OCI-LY7 (cell line): ENCODE measurements around the gene BAHCC1. TPM values are rescaled to one million over a fixed set of nuclear protein-coding genes. Genes with fewer than 3 reads are reported as not detected.
A peak's percentile ranks its signal among the peaks of the same experiment; 100 is the strongest.

Experiments used
- BruUV-seq: library from RNA; stranded (reverse); fragments of 400-500 nt; replicated peaks from 2 replicates; lab custom pipeline; 2021; lab: Mats Ljungman, UMichigan
- CTCF ChIA-PET: fragments of 300-600 bp; sonication (Branson Sonifier 250); formaldehyde crosslinking; loops from one replicate; lab custom pipeline; 2022; ENCODE audit warnings: antibody characterized with exemption; ENCODE audit not compliant: unreplicated experiment; lab: Charles Lee
- POLR2A ChIA-PET: fragments of 300-600 bp; sonication (Branson Sonifier 250); formaldehyde crosslinking; loops from one replicate; lab custom pipeline; 2022; ENCODE audit warnings: antibody characterized with exemption; lab: Charles Lee
- DNase-seq: peaks from one replicate; pipeline ENCODE4 v3.0.0-alpha.2; 2015; ENCODE audit warnings: low spot score
- H2AFZ ChIP-seq: fragments of 200-600 bp; sonication (generic), shearing (Covaris generic); 2 replicates; pipeline ENCODE4 v1.6.1; 2014; ENCODE audit warnings: mild to moderate bottlenecking, antibody characterized with exemption, low read length, moderate library complexity
- H3K27ac ChIP-seq: fragments of 200-600 bp; sonication (generic); 2 replicates; pipeline ENCODE4 v1.5.1; 2014; ENCODE audit warnings: mixed run types, low read depth, mild to moderate bottlenecking, moderate library complexity, low read length, inconsistent platforms; ENCODE audit not compliant: poor library complexity, severe bottlenecking
- H3K36me3 ChIP-seq: fragments of 200-600 bp; sonication (generic); 2 replicates; pipeline ENCODE4 v1.6.1; 2014; ENCODE audit warnings: mild to moderate bottlenecking, antibody characterized with exemption, low read length, moderate library complexity, mixed read lengths; ENCODE audit not compliant: insufficient read depth
- H3K4me1 ChIP-seq: fragments of 200-600 bp; sonication (generic); 2 replicates; pipeline ENCODE4 v1.5.1; 2014; ENCODE audit warnings: mild to moderate bottlenecking, low read length; ENCODE audit not compliant: insufficient read depth, poor library complexity, severe bottlenecking
- H3K4me2 ChIP-seq: fragments of 200-600 bp; sonication (generic); 2 replicates; pipeline ENCODE4 v1.6.1; 2014; ENCODE audit warnings: mild to moderate bottlenecking, low read length
- H3K4me3 ChIP-seq: fragments of 200-600 bp; sonication (generic); 2 replicates; pipeline ENCODE4 v1.5.1; 2014; ENCODE audit warnings: mild to moderate bottlenecking, low read depth, low read length; ENCODE audit not compliant: poor library complexity, severe bottlenecking
- H3K79me2 ChIP-seq: fragments of 200-600 bp; sonication (generic); 2 replicates; pipeline ENCODE4 v1.6.1; 2016; ENCODE audit warnings: low read depth, mild to moderate bottlenecking, low read length, moderate library complexity, mixed read lengths; ENCODE audit not compliant: insufficient read depth
- H3K9me2 ChIP-seq: fragments of 200-600 bp; sonication (generic); 2 replicates; pipeline ENCODE4 v1.6.1; 2016; ENCODE audit warnings: mild to moderate bottlenecking, low read length, mixed read lengths; ENCODE audit not compliant: insufficient read depth
- H3K9me3 ChIP-seq: fragments of 200-600 bp; sonication (generic); 2 replicates; pipeline ENCODE4 v1.6.1; 2014; ENCODE audit warnings: mild to moderate bottlenecking, mixed run types, low read length, mixed read lengths
- H4K20me1 ChIP-seq: fragments of 200-600 bp; sonication (generic); 2 replicates; pipeline ENCODE4 v1.6.1; 2014; ENCODE audit warnings: mild to moderate bottlenecking, antibody characterized with exemption, low read length, moderate library complexity, mixed read lengths; ENCODE audit not compliant: insufficient read depth
- CTCF ChIP-seq: fragments of 200-600 bp; sonication (generic); conservative IDR thresholded peaks from 2 replicates; pipeline ENCODE4 v1.5.1; 2014; ENCODE audit warnings: mild to moderate bottlenecking, antibody characterized with exemption, low read length, moderate library complexity, mixed read lengths
- EZH2phosphoT487 ChIP-seq: fragments of 200-600 bp; sonication (generic); IDR thresholded peaks from 2 replicates; pipeline ENCODE4 v1.6.1; 2018; ENCODE audit warnings: low read depth, borderline replicate concordance, mild to moderate bottlenecking, mixed run types, antibody characterized with exemption, low read length, moderate library complexity, mixed read lengths
- intact Hi-C: fragments of 100-400 bp; cut with micrococcal nuclease; formaldehyde crosslinking; loops from one replicate; pipeline ENCODE4 v1.10.0; 2022; ENCODE audit not compliant: unreplicated experiment
- total RNA-seq, 2 experiments: library from RNA; depleted of rRNA in 1 of 2; stranded (reverse); fragments of >200 nt in 1 of 2; shearing (Covaris generic) in 1 of 2; gene quantifications; 2 replicates each; pipeline ENCODE4 v1.2.3, GENCODE V29; 2014 to 2022

Gene BAHCC1
- total RNA-seq, 2 experiments from 2014 or later, result 5.2 to 5.5 TPM

DNA sequence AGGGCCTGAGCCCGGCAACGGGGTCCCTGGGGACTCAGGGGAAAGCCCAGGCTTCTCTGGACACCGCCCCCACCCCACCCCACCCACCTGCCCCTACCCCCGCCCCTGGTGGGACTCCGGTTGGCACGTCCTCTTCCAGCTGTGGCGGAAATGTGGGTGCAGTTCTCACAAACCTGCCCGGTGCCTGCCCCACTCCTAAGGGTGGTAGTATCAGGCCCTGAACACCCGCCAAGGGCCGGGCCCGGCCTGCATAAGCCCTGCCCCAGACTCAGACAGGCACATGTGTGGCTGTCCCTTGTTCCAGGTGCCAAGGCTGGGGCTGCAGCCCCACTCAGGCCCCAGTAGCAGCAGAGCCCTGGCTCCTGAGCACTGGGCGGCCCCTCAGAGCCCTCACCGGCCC, 59.2 kb downstream of the BAHCC1 start:
- Histone ChIP-seq H3K79me2 (no peaks in the 10 kb centered on the region), H3K4me2 (peak overlapping the region; percentile 60; the same call in 1 of the 2 replicates), H3K36me3 (no peaks in the 10 kb centered on the region), H3K4me1 (peaks cover 38% of the 10 kb centered on the region), H3K4me3 (no peak overlapping the region), H3K9me3 (no peaks in the 10 kb centered on the region), H3K27ac (no peak overlapping the region), H3K9me2 (no peaks in the 10 kb centered on the region), H2AFZ (no peak overlapping the region), H4K20me1 (no peaks in the 10 kb centered on the region)
- intact Hi-C loops, result no loop called here
- ChIA-PET POLR2A (no interaction called here), CTCF (interaction anchor here (0.6 kb wide), 1 partner anchor 104 kb away, joined by 3 read pairs; no protein-coding TSS in a partner anchor)
- no peak for TF ChIP-seq EZH2phosphoT487
- TF ChIP-seq CTCF, result no peak
- BruUV-seq, result no TSS peak
- peak; percentile 50 for DNase-seq

GRCh38 chr17:81455387-81455786, 60.1 kb downstream of the BAHCC1 start:
- ChIA-PET CTCF (no interaction called here), POLR2A (no interaction called here)
- intact Hi-C loops, result no loop called here
- TF ChIP-seq EZH2phosphoT487 (no peak), CTCF (no peak)
- Histone ChIP-seq H3K9me3 (no peaks in the 10 kb centered on the region), H3K27ac (no peak overlapping the region), H3K9me2 (no peaks in the 10 kb centered on the region), H3K36me3 (no peaks in the 10 kb centered on the region), H4K20me1 (no peaks in the 10 kb centered on the region), H3K4me2 (no peak overlapping the region), H3K4me1 (peaks cover 38% of the 10 kb centered on the region), H3K4me3 (no peak overlapping the region), H2AFZ (no peak overlapping the region), H3K79me2 (no peaks in the 10 kb centered on the region)
- BruUV-seq, result no TSS peak
- DNase-seq, result no peak

GRCh38 chr17:81456091-81456490, 60.8 kb downstream of the BAHCC1 start:
- no peak overlapping the region for H3K4me3 ChIP-seq
- POLR2A ChIA-PET, result no interaction called here
- no peaks in the 10 kb centered on the region for H4K20me1 ChIP-seq
- no peak overlapping the region for H2AFZ ChIP-seq
- H3K27ac ChIP-seq, result no peak overlapping the region
- BruUV-seq, result no TSS peak
- TF ChIP-seq CTCF, result no peak
- TF ChIP-seq EZH2phosphoT487, result no peak
- intact Hi-C loops, result no loop called here
- no peak for DNase-seq
- no peaks in the 10 kb centered on the region for H3K36me3 ChIP-seq
- peaks cover 38% of the 10 kb centered on the region for H3K4me1 ChIP-seq
- CTCF ChIA-PET, result no interaction called here
- no peaks in the 10 kb centered on the region for H3K79me2 ChIP-seq
- H3K9me2 ChIP-seq, result no peaks in the 10 kb centered on the region
- no peak overlapping the region for H3K4me2 ChIP-seq
- H3K9me3 ChIP-seq, result no peaks in the 10 kb centered on the region
